ENCODE results near the gene SH2D4B.

The SH2D4B gene

GRCh38 chr10:80642661-80643060 lies 105.0 kb downstream of the SH2D4B start:
- no peak for DNase-seq (ENCODE audit: low spot score)

- no peak for DNase-seq (ENCODE audit: low spot score)
These were observed 108.7 kb downstream of the SH2D4B start for GRCh38 chr10:80646366-80646765.

- no peak for DNase-seq (ENCODE audit: low spot score)
These were observed 109.6 kb downstream of the SH2D4B start for GRCh38 chr10:80647173-80647833.

- DNase-seq (ENCODE audit: low spot score): no peak
These were observed 110.4 kb downstream of the SH2D4B start for GRCh38 chr10:80648106-80648505.

- no peak for DNase-seq (ENCODE audit: low spot score)
These were observed 111.5 kb downstream of the SH2D4B start for GRCh38 chr10:80649183-80649582.

GRCh38 chr10:80655898-80656297 lies 118.2 kb downstream of the SH2D4B start:
- no peak for DNase-seq (ENCODE audit: low spot score)

- DNase-seq (ENCODE audit: low spot score): no peak
These were observed 120.4 kb downstream of the SH2D4B start for GRCh38 chr10:80658068-80658467.

- DNase-seq (ENCODE audit: low spot score): no peak
These were observed 121.6 kb downstream of the SH2D4B start for GRCh38 chr10:80659289-80659688.

- no peak for DNase-seq (ENCODE audit: low spot score)
These were observed 122.6 kb downstream of the SH2D4B start for GRCh38 chr10:80660266-80660665.

GRCh38 chr10:80660736-80661135 lies 123.0 kb downstream of the SH2D4B start:
- no peak for DNase-seq (ENCODE audit: low spot score)

GRCh38 chr10:80661526-80661925 lies 123.8 kb downstream of the SH2D4B start:
- DNase-seq (ENCODE audit: low spot score): no peak

GRCh38 chr10:80662429-80663261 lies 124.9 kb downstream of the SH2D4B start:
- DNase-seq (ENCODE audit: low spot score): peak; percentile 89

- DNase-seq (ENCODE audit: low spot score): peak; percentile 78
These were observed 126.5 kb downstream of the SH2D4B start for GRCh38 chr10:80664071-80664680.

GRCh38 chr10:80669485-80669884 lies 131.8 kb downstream of the SH2D4B start:
- no peak for DNase-seq (ENCODE audit: low spot score)

GRCh38 chr10:80670774-80671173 lies 133.1 kb downstream of the SH2D4B start:
- no peak for DNase-seq (ENCODE audit: low spot score)

GRCh38 chr10:80671847-80672246 lies 134.1 kb downstream of the SH2D4B start:
- no peak for DNase-seq (ENCODE audit: low spot score)

- no peak for DNase-seq (ENCODE audit: low spot score)
These were observed 134.9 kb downstream of the SH2D4B start for GRCh38 chr10:80672613-80673012.

GRCh38 chr10:80674809-80675208 lies 137.1 kb downstream of the SH2D4B start:
- DNase-seq (ENCODE audit: low spot score): no peak

- DNase-seq (ENCODE audit: low spot score): no peak
These were observed 143.4 kb downstream of the SH2D4B start for GRCh38 chr10:80681142-80681541.

GRCh38 chr10:80684259-80684658 lies 146.6 kb downstream of the SH2D4B start:
- no peak for DNase-seq (ENCODE audit: low spot score)

GRCh38 chr10:80685355-80685754 lies 147.7 kb downstream of the SH2D4B start:
- DNase-seq (ENCODE audit: low spot score): no peak

- DNase-seq (ENCODE audit: low spot score): no peak
These were observed 149.2 kb downstream of the SH2D4B start for GRCh38 chr10:80686734-80687475.

GRCh38 chr10:80687476-80687789 lies 149.7 kb downstream of the SH2D4B start:
- no peak for DNase-seq (ENCODE audit: low spot score)
